HL-60 (cell line): ENCODE results near the gene CLOCK.
A peak's percentile ranks its signal among the peaks of the same experiment; 100 is the strongest.
"Not testable (repeated sequence)": the region's sequence is repeated elsewhere in the genome, so short reads cannot be mapped to it uniquely, and the experiment has no call there.

Experiments used
- DNase-seq, 2 experiments: peaks; one replicate each; pipeline ENCODE4 v3.0.0-alpha.2; 2010 to 2020; ENCODE audit warnings: low read depth in 1 of 2, low spot score in 1 of 2
- H3K27ac ChIP-seq: fragments of 250-450 bp; sonication (Bioruptor Pico); replicated peaks from 2 replicates; pipeline ENCODE4 v1.5.1; 2020; ENCODE audit warnings: mild to moderate bottlenecking, moderate library complexity
- H3K27me3 ChIP-seq: fragments of 250-450 bp; sonication (Bioruptor Pico); 2 replicates; pipeline ENCODE4 v1.5.1; 2021; ENCODE audit warnings: mild to moderate bottlenecking, moderate library complexity; ENCODE audit not compliant: insufficient read depth, poor library complexity, severe bottlenecking
- H3K4me3 ChIP-seq: replicated peaks from 2 replicates; pipeline ENCODE4 v1.5.1; 2011; ENCODE audit warnings: mild to moderate bottlenecking, control low read depth, low read length; ENCODE audit not compliant: insufficient read depth
- CTCF ChIP-seq: IDR thresholded peaks from one replicate; pipeline ENCODE4 v1.5.1; 2011; ENCODE audit warnings: low read length, control low read depth, inconsistent platforms; ENCODE audit not compliant: insufficient read depth
- GABPA ChIP-seq: IDR thresholded peaks from 2 replicates; pipeline ENCODE4 v1.6.1; 2012; ENCODE audit warnings: low read depth
- POLR2AphosphoS5 ChIP-seq: IDR thresholded peaks from 2 replicates; pipeline ENCODE4 v1.6.1; 2012; ENCODE audit warnings: low read depth
- REST ChIP-seq: IDR thresholded peaks from 2 replicates; pipeline ENCODE4 v1.6.1; 2012; ENCODE audit warnings: low read depth; ENCODE audit not compliant: insufficient replicate concordance
- SPI1 ChIP-seq: IDR thresholded peaks from 2 replicates; pipeline ENCODE4 v1.6.1; 2012; ENCODE audit warnings: low read depth, mild to moderate bottlenecking, borderline replicate concordance
- long read RNA-seq: library from polyadenylated mRNA; unstranded; transcript quantifications from one replicate; pipeline ENCODE4 v2.0.0, GENCODE V29; 2020

The CLOCK gene
- long read RNA-seq, partial matches to known transcripts = 0 of 9 reads
- long read RNA-seq, other reads (novel, unspliced or antisense) = 7 of 9 reads

DNA sequence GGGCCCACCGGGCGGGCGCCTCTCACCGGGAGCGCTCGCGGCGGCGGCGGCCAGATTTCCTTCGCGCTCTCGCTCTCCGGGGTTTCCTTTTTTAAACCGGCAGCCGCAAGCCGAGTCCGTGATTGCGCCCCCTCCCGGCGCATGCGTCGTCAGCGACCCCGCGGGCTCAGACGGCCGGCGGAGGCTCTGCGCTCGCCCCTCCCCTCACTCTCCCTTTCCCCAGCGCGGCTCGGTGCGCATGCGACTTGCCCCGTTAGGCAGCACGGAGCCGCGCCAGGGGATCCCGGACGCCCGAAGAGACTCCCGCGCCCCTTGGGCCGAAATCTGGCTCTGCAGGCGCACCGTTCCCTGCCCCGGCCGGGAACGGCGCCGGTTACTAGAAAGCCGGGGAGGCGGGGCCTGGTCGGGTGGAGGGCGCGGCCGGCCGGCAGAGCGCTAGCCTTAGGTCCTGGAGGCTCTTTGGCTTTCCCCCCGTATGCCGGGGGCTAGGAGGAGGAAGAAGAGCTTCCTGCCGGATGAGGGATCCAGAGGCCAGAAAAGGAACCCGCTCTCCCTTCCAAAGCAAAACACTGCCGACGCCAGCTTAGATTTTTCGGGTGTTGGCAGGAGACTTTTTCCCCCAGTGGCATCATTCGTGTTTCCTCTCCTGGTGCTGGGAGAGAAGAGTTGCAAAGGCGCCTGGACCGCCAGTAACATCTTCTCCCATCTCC lies at the start of gene CLOCK:
Gene CLOCK, minus strand, starts transcription at position 154 of the 710 bp plus-strand sequence. CDS start 64,124 bp downstream, outside the sequence.
- peak; percentile 48 to 80 for DNase-seq
- H3K4me3 ChIP-seq = peak within 1 kb of the TSS; percentile 70
- no peaks in the 10 kb centered on the region for H3K27me3 ChIP-seq
- TF ChIP-seq CTCF (no peak), GABPA (no peak), REST (no peak), POLR2AphosphoS5 (no peak; the same call in 1 of the 2 replicates), SPI1 (no peak)
- peak within 1 kb of the TSS; percentile 92 for H3K27ac ChIP-seq

GRCh38 chr4:55592014-55592413 lies 45.3 kb upstream of the CLOCK start, which contains the start of gene PDCL2:
Gene PDCL2, minus strand, starts transcription at chr4:55592245. Its CDS starts 136 bp downstream, at chr4:55592109.
- Histone ChIP-seq H3K27ac (no peak within 1 kb of the TSS), H3K4me3 (no peak within 1 kb of the TSS), H3K27me3 (no peaks in the 10 kb centered on the region)
- no peak for TF ChIP-seq GABPA
- no peak for TF ChIP-seq POLR2AphosphoS5
- no peak for TF ChIP-seq CTCF
- no peak for TF ChIP-seq REST
- TF ChIP-seq SPI1 = no peak
- DNase-seq = no peak

GRCh38 chr4:55588160-55588559 lies 41.5 kb upstream of the CLOCK start:
- TF ChIP-seq POLR2AphosphoS5 (no peak), GABPA (no peak), SPI1 (no peak), CTCF (no peak), REST (no peak)
- no peak overlapping the region for H3K4me3 ChIP-seq
- H3K27me3 ChIP-seq = no peaks in the 10 kb centered on the region
- no peak for DNase-seq
- H3K27ac ChIP-seq = no peak overlapping the region

DNA sequence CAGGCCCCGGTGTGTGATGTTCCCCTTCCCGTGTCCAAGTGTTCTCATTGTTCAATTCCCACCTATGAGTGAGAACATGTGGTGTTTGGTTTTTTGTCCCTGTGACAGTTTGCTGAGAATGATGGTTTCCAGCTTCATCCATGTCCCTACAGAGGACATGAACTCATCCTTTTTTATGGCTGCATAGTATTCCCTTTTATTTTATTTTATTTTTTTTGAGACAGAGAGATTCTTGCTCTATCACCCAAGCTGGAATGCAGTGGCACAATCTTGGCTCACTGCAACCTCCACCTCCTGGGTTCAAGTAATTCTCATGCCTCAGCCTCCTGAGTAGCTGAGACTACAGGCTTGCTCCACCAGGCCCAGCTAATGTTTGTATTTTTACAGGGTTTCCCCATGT lies 36.1 kb upstream of the CLOCK start:
- not testable (repeated sequence) for DNase-seq, H3K4me3 ChIP-seq, H3K27me3 ChIP-seq, H3K27ac ChIP-seq
